Measurements from ENCODE around the gene KIF5B.

DNA sequence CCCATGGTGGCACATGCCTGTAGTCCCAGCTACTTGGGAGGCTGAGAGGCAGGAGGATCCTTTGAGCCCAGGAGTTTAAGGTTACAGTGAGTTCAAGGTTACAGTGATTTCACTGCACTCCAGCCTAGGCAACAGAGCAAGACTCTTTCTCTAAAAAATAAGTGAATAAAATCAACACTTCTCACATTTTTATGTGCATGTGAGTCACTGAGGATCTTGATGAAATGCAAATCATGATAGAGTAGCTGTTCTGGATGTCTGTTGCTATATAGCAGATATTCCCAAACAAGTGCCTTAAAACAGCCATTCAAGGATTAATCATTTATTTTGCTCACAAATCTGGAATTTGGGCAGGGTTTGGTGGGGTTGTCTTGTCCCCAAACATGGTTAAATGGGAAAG lies 65.3 kb downstream of the KIF5B start:
- TF ChIP-seq CTCF (IDR thresholded peaks at IDR 0.05; ENCODE audit: control extremely low read depth in 1 of 3, insufficient read depth in 1 of 3, low read depth in 1 of 3, low read length in 3 of 3) (no peak), POLR2A (IDR thresholded peaks at IDR 0.05; ENCODE audit: control extremely low read depth in 1 of 2, low read depth in 2 of 2, low read length in 2 of 2) (no peak), RAD21 (IDR thresholded peaks at IDR 0.05 in 1 of 2, conservative IDR thresholded peaks at IDR 0.05 in 1 of 2; ENCODE audit: low read depth in 2 of 2, low read length in 2 of 2) (no peak), POLR2AphosphoS5 (IDR thresholded peaks at IDR 0.05; ENCODE audit: low read depth, low read length) (no peak)
